ENCODE results near the gene SLC28A2.
"Not testable (repeated sequence)": the region's sequence is repeated elsewhere in the genome, so short reads cannot be mapped to it uniquely, and the experiment has no call there.

Gene SLC28A2

GRCh38 chr15:45285413-45285812, 33.4 kb downstream of the SLC28A2 start:
- TF ChIP-seq ZFX (IDR thresholded peaks at IDR 0.05; ENCODE audit: borderline replicate concordance) (no peak), CTCF (IDR thresholded peaks at IDR 0.05) (no peak)
- H3K27ac ChIP-seq, result no peak overlapping the region

GRCh38 chr15:45287390-45287956, 35.4 kb downstream of the SLC28A2 start:
- TF ChIP-seq ZFX (IDR thresholded peaks at IDR 0.05; ENCODE audit: borderline replicate concordance) (no peak), CTCF (IDR thresholded peaks at IDR 0.05) (no peak)
- H3K27ac ChIP-seq, result no peak overlapping the region

GRCh38 chr15:45288947-45289346, 36.9 kb downstream of the SLC28A2 start:
- H3K27ac ChIP-seq, result no peak overlapping the region
- TF ChIP-seq ZFX (IDR thresholded peaks at IDR 0.05; ENCODE audit: borderline replicate concordance) (no peak), CTCF (IDR thresholded peaks at IDR 0.05) (no peak)

- H3K27ac ChIP-seq, result no peak overlapping the region
- no peak for TF ChIP-seq CTCF (IDR thresholded peaks at IDR 0.05)
- TF ChIP-seq ZFX (IDR thresholded peaks at IDR 0.05; ENCODE audit: borderline replicate concordance), result no peak
Measured at GRCh38 chr15:45291822-45292582, 40.0 kb downstream of the SLC28A2 start.

GRCh38 chr15:45293326-45293725, 41.3 kb downstream of the SLC28A2 start:
- H3K27ac ChIP-seq, result not testable (repeated sequence)

GRCh38 chr15:45298964-45299378, 46.9 kb downstream of the SLC28A2 start:
- H3K27ac ChIP-seq, result not testable (repeated sequence)

- no peak overlapping the region for H3K27ac ChIP-seq
- TF ChIP-seq CTCF (IDR thresholded peaks at IDR 0.05), result no peak
Measured at GRCh38 chr15:45304711-45305110, 52.7 kb downstream of the SLC28A2 start.

- no peak overlapping the region for H3K27ac ChIP-seq
- TF ChIP-seq CTCF (IDR thresholded peaks at IDR 0.05) (no peak), ZFX (IDR thresholded peaks at IDR 0.05; ENCODE audit: borderline replicate concordance) (no peak)
Measured at GRCh38 chr15:45306105-45306504, 54.1 kb downstream of the SLC28A2 start.
